Type B pancreatic cell (in vitro differentiated cells): Measurements from ENCODE around the gene POLR3G. TPM values are rescaled to one million over a fixed set of nuclear protein-coding genes. Genes with fewer than 3 reads are reported as not detected.
A peak's percentile ranks its signal among the peaks of the same experiment; 100 is the strongest.

Experiments used
- DNase-seq: peaks from one replicate; pipeline ENCODE4 v3.0.0; 2021; ENCODE audit warnings: mixed read lengths; ENCODE audit not compliant: unreplicated experiment; ENCODE audit errors: extremely low spot score
- H3K27ac Mint-ChIP-seq: 2 replicates; pipeline ENCODE4 v1.8.0; 2021; ENCODE audit warnings: mild to moderate bottlenecking, mixed read lengths
- H3K27me3 Mint-ChIP-seq: 2 replicates; pipeline ENCODE4 v1.8.0; 2021; ENCODE audit warnings: mixed read lengths
- H3K36me3 Mint-ChIP-seq: 2 replicates; pipeline ENCODE4 v1.8.0; 2021; ENCODE audit warnings: mixed read lengths
- H3K4me1 Mint-ChIP-seq: one replicate; pipeline ENCODE4 v1.8.0; 2021; ENCODE audit warnings: mixed read lengths; ENCODE audit not compliant: unreplicated experiment
- H3K4me3 Mint-ChIP-seq: 2 replicates; pipeline ENCODE4 v1.8.0; 2021; ENCODE audit warnings: mild to moderate bottlenecking, mixed read lengths
- H3K9me3 Mint-ChIP-seq: 2 replicates; pipeline ENCODE4 v1.8.0; 2021; ENCODE audit warnings: mixed read lengths
- CTCF ChIP-seq: fragments of 200-600 bp; sonication (generic); conservative IDR thresholded peaks from 2 replicates; pipeline ENCODE4 v1.5.0; 2021; ENCODE audit warnings: antibody characterized with exemption, mild to moderate bottlenecking
- total RNA-seq: library from RNA; stranded (reverse); gene quantifications from 2 replicates; pipeline ENCODE4 v1.2.1, GENCODE V29; 2021; ENCODE audit warnings: low replicate concordance

Gene POLR3G
- total RNA-seq, 1 donor from 2014 or later, result 2.4 TPM

DNA sequence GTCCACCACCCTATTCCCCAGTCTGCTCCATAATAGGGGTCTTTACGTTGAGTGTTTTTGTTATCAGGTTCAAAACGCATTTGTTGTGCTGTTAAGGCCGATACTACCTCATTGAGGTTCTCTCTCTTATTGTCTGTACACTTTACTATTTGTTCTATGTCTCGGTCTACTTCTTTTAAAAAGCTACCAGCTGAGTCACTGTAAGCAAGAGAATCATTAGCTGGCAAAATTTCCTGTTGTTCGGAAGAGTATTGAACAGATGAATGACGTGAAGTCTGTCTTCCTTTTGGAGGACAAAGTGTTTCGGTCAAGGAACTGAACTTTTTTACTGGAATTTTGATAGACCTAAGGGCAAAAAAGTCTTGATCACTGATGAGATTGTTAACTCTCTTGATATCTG lies 44.4 kb downstream of the POLR3G start:
- peaks cover 39% of the 10 kb centered on the region for H3K36me3 Mint-ChIP-seq
- no peaks in the 10 kb centered on the region for H3K27me3 Mint-ChIP-seq
- no peak for TF ChIP-seq CTCF
- no peak overlapping the region for H3K27ac Mint-ChIP-seq
- DNase-seq, result no peak
- no peak overlapping the region for H3K4me3 Mint-ChIP-seq
- no peaks in the 10 kb centered on the region for H3K9me3 Mint-ChIP-seq
- H3K4me1 Mint-ChIP-seq, result no peaks in the 10 kb centered on the region

DNA sequence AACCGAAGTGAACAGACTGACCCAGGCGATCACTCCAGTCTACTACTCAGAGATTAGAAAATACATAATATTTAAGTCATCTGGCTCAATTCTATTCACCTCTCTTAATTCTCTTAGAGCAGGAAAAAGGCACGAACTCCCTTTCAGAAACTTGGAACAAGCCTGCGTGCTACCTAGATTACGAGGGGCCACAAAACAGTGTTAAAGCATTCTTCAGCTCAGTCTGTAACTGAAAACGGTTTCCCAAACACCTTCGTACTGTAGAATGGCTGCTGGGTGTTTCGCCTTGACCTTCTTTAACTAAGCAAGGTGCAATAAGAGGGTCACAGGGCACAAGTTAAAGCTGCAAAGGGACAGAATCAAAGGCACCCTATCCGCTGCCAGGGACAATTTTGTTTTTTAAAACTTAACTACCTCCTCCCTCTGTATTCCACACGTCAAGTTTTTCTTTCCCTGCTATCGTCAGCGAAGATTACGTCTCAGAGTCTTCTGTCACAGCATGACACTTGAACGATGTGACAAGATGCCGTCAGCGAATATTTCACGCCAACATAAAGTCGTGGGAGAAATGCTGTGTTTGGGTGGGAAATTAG lies 54.0 kb downstream of the POLR3G start:
- Mint-ChIP-seq H3K36me3 (peaks cover 16% of the 10 kb centered on the region), H3K9me3 (no peaks in the 10 kb centered on the region), H3K27ac (peak overlapping the region; percentile 97), H3K4me1 (peaks cover 21% of the 10 kb centered on the region), H3K27me3 (peaks cover 9% of the 10 kb centered on the region), H3K4me3 (peak overlapping the region; percentile 99)
- no peak for TF ChIP-seq CTCF
- no peak for DNase-seq

- Mint-ChIP-seq H3K36me3 (peaks cover 12% of the 10 kb centered on the region), H3K4me1 (peaks cover 21% of the 10 kb centered on the region), H3K27me3 (peaks cover 12% of the 10 kb centered on the region), H3K4me3 (peak within 1 kb of the TSS; percentile 99), H3K27ac (peak within 1 kb of the TSS; percentile 97), H3K9me3 (no peaks in the 10 kb centered on the region)
- TF ChIP-seq CTCF, result no peak
- DNase-seq, result peak; percentile 97
Measured at GRCh38 chr5:90529194-90529938, 54.7 kb downstream of the POLR3G start, which contains the start of gene LYSMD3. LYSMD3 (minus strand) TSS chr5:90529584; CDS start chr5:90525289, 4,295 bp downstream.

- peak; percentile 80 for TF ChIP-seq CTCF
- DNase-seq, result no peak
- Mint-ChIP-seq H3K27me3 (peaks cover 12% of the 10 kb centered on the region), H3K27ac (peak overlapping the region; percentile 97), H3K4me1 (peaks cover 21% of the 10 kb centered on the region), H3K9me3 (no peaks in the 10 kb centered on the region), H3K4me3 (peak overlapping the region; percentile 99), H3K36me3 (peaks cover 9% of the 10 kb centered on the region)
Measured at GRCh38 chr5:90529939-90530677, 55.4 kb downstream of the POLR3G start.

DNA sequence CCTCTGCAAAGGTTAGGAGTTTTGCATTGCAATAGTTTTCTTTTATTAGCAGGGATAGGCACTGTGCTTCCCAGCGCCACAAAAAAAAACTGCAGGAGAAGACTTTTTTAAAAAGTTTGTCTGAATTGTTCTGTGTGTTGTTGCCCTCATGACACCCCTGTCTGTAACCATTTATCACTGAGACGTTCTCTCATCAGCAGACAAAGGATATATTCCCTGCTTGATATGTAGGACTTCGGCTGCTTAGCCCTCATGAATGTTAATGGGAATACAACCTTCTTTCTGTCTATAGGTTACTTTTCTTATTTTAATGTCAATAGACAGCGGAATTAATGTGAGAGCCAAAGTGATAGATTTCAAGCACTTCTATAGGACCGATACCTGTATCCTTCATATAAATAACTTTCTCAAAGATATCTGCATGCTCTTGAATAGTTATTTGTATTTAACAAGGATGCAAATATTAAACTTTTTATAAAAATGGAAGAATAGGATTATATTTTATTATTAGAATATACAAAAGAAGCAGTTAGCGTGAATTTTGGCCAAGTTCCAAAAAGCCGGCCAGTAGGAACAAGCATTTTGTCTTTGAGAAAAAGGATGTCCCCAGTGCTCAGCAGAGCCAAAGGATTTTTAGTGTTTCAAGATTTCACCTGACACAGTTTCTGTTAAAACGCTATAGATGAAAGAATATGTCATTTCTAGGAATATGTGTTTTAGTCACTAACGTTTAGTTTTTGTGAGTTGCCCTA lies 56.2 kb downstream of the POLR3G start:
- peaks cover 12% of the 10 kb centered on the region for H3K27me3 Mint-ChIP-seq
- TF ChIP-seq CTCF, result no peak
- peak overlapping the region; percentile 99 for H3K4me3 Mint-ChIP-seq
- H3K4me1 Mint-ChIP-seq, result peaks cover 21% of the 10 kb centered on the region
- no peak overlapping the region for H3K27ac Mint-ChIP-seq
- no peaks in the 10 kb centered on the region for H3K9me3 Mint-ChIP-seq
- H3K36me3 Mint-ChIP-seq, result peaks cover 8% of the 10 kb centered on the region
- no peak for DNase-seq
